PC-9 (cell line): ENCODE measurements around the gene KRT1. TPM values are rescaled to one million over a fixed set of nuclear protein-coding genes. Genes with fewer than 3 reads are reported as not detected.
A peak's percentile ranks its signal among the peaks of the same experiment; 100 is the strongest.

Source experiments
- BruUV-seq: library from RNA; stranded (reverse); fragments of 400-500 nt; replicated peaks from 2 replicates; lab custom pipeline; 2021; lab: Mats Ljungman, UMichigan
- CTCF ChIA-PET: fragments of 300-600 bp; sonication (Branson Sonifier 250); formaldehyde crosslinking; loops from one replicate; lab custom pipeline; 2022; ENCODE audit warnings: antibody characterized with exemption; lab: Charles Lee
- POLR2A ChIA-PET: fragments of 300-600 bp; sonication (Branson Sonifier 250); formaldehyde crosslinking; loops from one replicate; lab custom pipeline; 2022; ENCODE audit warnings: antibody characterized with exemption; ENCODE audit not compliant: unreplicated experiment; lab: Charles Lee
- DNase-seq, 2 experiments: peaks; one replicate each; pipeline versions ENCODE4 v3.0.0 to v3.0.0-alpha.2; 2015 to 2022; ENCODE audit warnings: mixed read lengths in 1 of 2
- H2AFZ ChIP-seq: fragments of 200-600 bp; sonication (generic); 2 replicates; pipeline ENCODE4 v1.8.1; 2017; ENCODE audit warnings: antibody characterized with exemption
- H3F3A ChIP-seq: fragments of 200-600 bp; sonication (generic); 2 replicates; pipeline ENCODE4 v1.8.1; 2017; ENCODE audit warnings: antibody characterized with exemption, mild to moderate bottlenecking, low read depth; ENCODE audit not compliant: insufficient read depth
- H3K27ac ChIP-seq: fragments of 200-600 bp; sonication (generic); 2 replicates; pipeline ENCODE4 v1.6.1; 2016; ENCODE audit warnings: mixed run types
- H3K27me3 ChIP-seq: fragments of 200-600 bp; sonication (generic); 2 replicates; pipeline ENCODE4 v1.6.1; 2016; ENCODE audit warnings: low read depth, mixed run types; ENCODE audit not compliant: insufficient read depth
- H3K36me3 ChIP-seq: fragments of 200-600 bp; sonication (generic); 2 replicates; pipeline ENCODE4 v1.6.1; 2016; ENCODE audit warnings: low read depth, mixed run types
- H3K4me1 ChIP-seq: fragments of 200-600 bp; sonication (generic); replicated peaks from 2 replicates; pipeline ENCODE4 v1.6.1; 2016; ENCODE audit warnings: mixed run types; ENCODE audit not compliant: insufficient read depth
- H3K4me2 ChIP-seq: fragments of 200-600 bp; sonication (generic); 2 replicates; pipeline ENCODE4 v1.6.1; 2017; ENCODE audit warnings: mixed run types
- H3K4me3 ChIP-seq: fragments of 200-600 bp; sonication (generic); 2 replicates; pipeline ENCODE4 v1.6.1; 2016; ENCODE audit warnings: mixed run types
- H3K79me2 ChIP-seq: fragments of 200-600 bp; sonication (generic); 2 replicates; pipeline ENCODE4 v1.6.1; 2017; ENCODE audit warnings: low read depth, mixed run types
- H3K9me2 ChIP-seq: fragments of 200-600 bp; sonication (generic); 2 replicates; pipeline ENCODE4 v1.8.1; 2017; ENCODE audit warnings: mild to moderate bottlenecking; ENCODE audit not compliant: insufficient read depth
- H3K9me3 ChIP-seq: fragments of 200-600 bp; sonication (generic); 2 replicates; pipeline ENCODE4 v1.8.1; 2016; ENCODE audit warnings: low read depth; ENCODE audit not compliant: insufficient read depth
- H4K20me1 ChIP-seq: fragments of 200-600 bp; sonication (generic); 2 replicates; pipeline ENCODE4 v1.8.1; 2017; ENCODE audit not compliant: insufficient read depth
- CTCF ChIP-seq: fragments of 200-600 bp; sonication (generic); conservative IDR thresholded peaks from 2 replicates; pipeline ENCODE4 v1.6.1; 2017; ENCODE audit warnings: mixed run types, antibody characterized with exemption, mild to moderate bottlenecking, moderate library complexity
- EZH2 ChIP-seq: fragments of 200-600 bp; sonication (generic); IDR thresholded peaks from 2 replicates; pipeline ENCODE4 v1.8.0; 2017; ENCODE audit warnings: antibody characterized with exemption, low read depth
- intact Hi-C: fragments of 100-400 bp; cut with micrococcal nuclease; formaldehyde crosslinking; loops from one replicate; pipeline ENCODE4 v1.10.0; 2022; ENCODE audit not compliant: unreplicated experiment
- total RNA-seq: library from RNA; stranded (reverse); gene quantifications from 2 replicates; pipeline ENCODE4 v1.2.3, GENCODE V29; 2021

Gene KRT1
- total RNA-seq, 1 experiment from 2014 or later: not detected

- Histone ChIP-seq H3K9me3 (no peaks in the 10 kb centered on the region), H3F3A (peaks cover 12% of the 10 kb centered on the region; the same call in 1 of the 2 replicates), H3K27ac (peak overlapping the region; percentile 60), H3K4me3 (no peak overlapping the region), H3K4me1 (peaks cover 20% of the 10 kb centered on the region), H2AFZ (no peak overlapping the region), H3K36me3 (no peaks in the 10 kb centered on the region), H3K79me2 (no peaks in the 10 kb centered on the region), H4K20me1 (no peaks in the 10 kb centered on the region), H3K4me2 (peak overlapping the region; percentile 52), H3K27me3 (no peaks in the 10 kb centered on the region), H3K9me2 (no peaks in the 10 kb centered on the region)
- intact Hi-C loops: no loop called here
- no peak for DNase-seq
- no peak for TF ChIP-seq CTCF
- TF ChIP-seq EZH2: no peak
- CTCF ChIA-PET: no interaction called here
- no TSS peak for BruUV-seq
- POLR2A ChIA-PET: interaction anchor here (1.0 kb wide), 1 partner anchor 15 kb away, joined by 3 read pairs; no protein-coding TSS in a partner anchor
Measured at GRCh38 chr12:52686756-52687487, 6.7 kb upstream of the KRT1 start.

GRCh38 chr12:52686063-52686462 lies 5.9 kb upstream of the KRT1 start:
- Histone ChIP-seq H3K4me2 (no peak overlapping the region), H3K4me3 (no peak overlapping the region), H3K27me3 (no peaks in the 10 kb centered on the region), H4K20me1 (no peaks in the 10 kb centered on the region), H3F3A (peaks cover 12% of the 10 kb centered on the region; the same call in 1 of the 2 replicates), H3K9me2 (no peaks in the 10 kb centered on the region), H3K27ac (no peak overlapping the region), H2AFZ (no peak overlapping the region), H3K9me3 (no peaks in the 10 kb centered on the region), H3K4me1 (peaks cover 20% of the 10 kb centered on the region), H3K36me3 (no peaks in the 10 kb centered on the region), H3K79me2 (no peaks in the 10 kb centered on the region)
- CTCF ChIA-PET: no interaction called here
- no peak for DNase-seq
- POLR2A ChIA-PET: no interaction called here
- intact Hi-C loops: no loop called here
- BruUV-seq: no TSS peak
- TF ChIP-seq EZH2 (no peak), CTCF (no peak)

GRCh38 chr12:52685406-52685890 lies 5.2 kb upstream of the KRT1 start:
- H3K36me3 ChIP-seq: no peaks in the 10 kb centered on the region
- ChIA-PET POLR2A (no interaction called here), CTCF (no interaction called here)
- no peaks in the 10 kb centered on the region for H3K27me3 ChIP-seq
- no peak overlapping the region for H3K27ac ChIP-seq
- H3K4me3 ChIP-seq: no peak overlapping the region
- H2AFZ ChIP-seq: no peak overlapping the region
- no peaks in the 10 kb centered on the region for H3K9me3 ChIP-seq
- no TSS peak for BruUV-seq
- TF ChIP-seq EZH2 (no peak), CTCF (no peak)
- H3K9me2 ChIP-seq: no peaks in the 10 kb centered on the region
- peaks cover 20% of the 10 kb centered on the region for H3K4me1 ChIP-seq
- H3F3A ChIP-seq: peaks cover 12% of the 10 kb centered on the region; the same call in 1 of the 2 replicates
- intact Hi-C loops: no loop called here
- no peaks in the 10 kb centered on the region for H4K20me1 ChIP-seq
- no peaks in the 10 kb centered on the region for H3K79me2 ChIP-seq
- H3K4me2 ChIP-seq: no peak overlapping the region
- DNase-seq: no peak
